AG04449 (cell line): Measurements from ENCODE around the gene ABLIM1.

Experiments used
- CTCF ChIA-PET: fragments of 350-600 bp; formaldehyde crosslinking; extraction: SDS; loops from one replicate; lab custom pipeline; 2021; ENCODE audit warnings: antibody characterized with exemption; lab: Yijun Ruan, JAX
- POLR2A ChIA-PET: fragments of 400-600, 350-600 bp; formaldehyde crosslinking; extraction: SDS; loops from one replicate; lab custom pipeline; 2020; ENCODE audit warnings: antibody characterized with exemption, inconsistent platforms; lab: Yijun Ruan, JAX
- DNase-seq: peaks from one replicate; pipeline ENCODE4 v3.0.0-alpha.2; 2010; ENCODE audit warnings: low read depth, low spot score
- H3K4me3 ChIP-seq: 2 replicates; pipeline ENCODE4 v1.5.1; 2011; ENCODE audit warnings: low read depth, mild to moderate bottlenecking, control low read depth, low read length
- CTCF ChIP-seq: IDR thresholded peaks from one replicate; pipeline ENCODE4 v1.5.1; 2011; ENCODE audit warnings: mild to moderate bottlenecking, moderate library complexity, low read length, control low read depth, inconsistent platforms; ENCODE audit not compliant: insufficient read depth; ENCODE audit errors: missing control alignments

The ABLIM1 gene

DNA sequence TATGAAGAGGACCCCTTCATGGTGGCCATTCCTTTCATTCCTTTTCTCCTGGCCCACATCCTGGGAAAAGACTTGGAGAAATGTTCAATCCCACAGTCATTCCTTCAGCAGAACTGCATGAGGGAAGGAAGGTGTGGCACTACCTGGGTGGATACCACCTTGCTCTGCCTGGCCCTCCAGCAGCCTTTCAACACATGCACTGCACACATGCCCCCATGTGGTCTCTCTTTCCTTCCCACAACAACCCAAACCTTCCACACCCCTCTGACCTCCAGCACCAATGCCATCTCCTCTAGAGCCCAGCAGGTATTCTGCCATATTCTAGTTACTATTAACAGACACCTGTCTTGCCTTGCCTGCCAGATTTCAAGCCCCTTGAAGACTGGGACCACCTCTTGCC lies 213.3 kb downstream of the ABLIM1 start:
- ChIA-PET POLR2A (no interaction called here), CTCF (interaction anchor here (3.3 kb wide), 1 partner anchor 141 kb away, joined by 19 read pairs; no protein-coding TSS in a partner anchor)
- no peak overlapping the region for H3K4me3 ChIP-seq
- no peak for TF ChIP-seq CTCF
- DNase-seq = no peak

- CTCF ChIA-PET = interaction anchor here (1.5 to 3.3 kb wide), 2 partner anchors 8 to 139 kb away, joined by 3 to 19 read pairs; no protein-coding TSS in a partner anchor
- TF ChIP-seq CTCF = no peak
- DNase-seq = no peak
- POLR2A ChIA-PET = no interaction called here
- H3K4me3 ChIP-seq = no peak overlapping the region
Measured at GRCh38 chr10:114442091-114442630, 215.9 kb downstream of the ABLIM1 start.

- no peak for TF ChIP-seq CTCF
- ChIA-PET CTCF (interaction anchor here (1.2 to 1.3 kb wide), 3 partner anchors 30 to 137 kb away, joined by 3 to 6 read pairs (median 4); no protein-coding TSS in a partner anchor), POLR2A (no interaction called here)
- no peak for DNase-seq
- no peak overlapping the region for H3K4me3 ChIP-seq
Measured at GRCh38 chr10:114441107-114441506, 217.0 kb downstream of the ABLIM1 start.

DNA sequence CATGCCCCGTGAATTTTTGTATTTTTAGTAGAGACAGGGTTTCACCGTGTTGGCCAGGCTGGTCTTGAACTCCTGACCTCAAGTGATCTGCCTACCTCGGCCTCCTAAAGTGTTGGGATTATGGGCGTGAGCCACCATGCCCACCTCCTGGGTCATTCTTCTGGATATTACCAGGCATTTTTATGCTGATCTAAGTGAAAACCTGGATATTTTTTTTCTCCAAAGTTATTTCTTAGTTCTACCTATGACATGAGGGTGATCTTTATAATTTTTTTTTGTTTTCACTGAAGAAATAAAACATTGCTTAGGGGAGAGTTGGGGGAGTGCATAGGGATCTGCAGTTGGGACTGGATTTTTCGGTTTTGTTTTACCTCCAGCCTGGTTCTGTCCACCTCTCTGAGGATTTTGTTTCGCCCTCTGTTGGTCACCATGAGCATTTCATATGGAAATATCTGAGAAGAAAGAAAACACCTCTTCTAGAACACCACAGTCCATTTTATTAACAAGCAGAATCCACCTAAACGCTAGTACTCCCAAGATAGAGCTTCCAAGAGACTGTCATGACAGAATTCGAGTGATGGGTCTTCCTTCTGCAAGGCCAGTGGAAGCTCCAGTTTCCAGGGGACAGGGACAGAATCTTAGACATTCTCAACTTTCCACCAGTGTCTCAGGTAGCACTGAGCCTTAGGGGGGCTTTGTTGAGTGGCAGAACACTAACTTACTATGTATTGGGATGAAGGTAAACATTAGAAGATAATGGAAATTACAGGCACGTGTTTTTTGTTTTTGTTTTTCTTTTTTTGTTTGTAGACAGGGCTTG lies 220.4 kb downstream of the ABLIM1 start:
- ChIA-PET CTCF (interaction anchor here (0.9 to 3.2 kb wide), 8 partner anchors 8 to 134 kb away, joined by 3 to 47 read pairs (median 3); no protein-coding TSS in a partner anchor), POLR2A (no interaction called here)
- TF ChIP-seq CTCF = peak; percentile 40

DNA sequence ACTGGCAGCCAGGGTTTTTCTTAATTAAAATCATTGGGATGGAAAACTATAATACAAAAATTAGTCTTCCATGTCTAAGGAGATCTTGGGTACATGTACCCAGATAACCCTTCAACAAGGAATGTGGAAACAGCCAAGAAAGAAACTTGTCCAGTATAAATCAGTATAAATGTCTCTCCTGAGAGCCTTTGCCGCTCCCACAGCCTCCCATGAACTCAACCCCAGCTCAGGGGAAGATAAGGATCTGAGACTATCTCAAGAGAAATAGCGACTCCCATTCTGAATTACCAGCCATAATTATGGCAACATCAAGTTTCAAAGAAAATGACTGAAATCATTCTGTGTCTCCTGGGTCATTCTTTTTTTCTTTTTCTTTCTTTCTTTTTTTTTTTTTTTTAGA lies 221.1 kb downstream of the ABLIM1 start:
- TF ChIP-seq CTCF = no peak
- H3K4me3 ChIP-seq = no peak overlapping the region
- POLR2A ChIA-PET = no interaction called here
- no peak for DNase-seq
- CTCF ChIA-PET = interaction anchor here (1.0 to 3.2 kb wide), 4 partner anchors 9 to 139 kb away, joined by 3 to 47 read pairs (median 4); no protein-coding TSS in a partner anchor

More for the DNA sequence above, 220.4 kb downstream of the ABLIM1 start:
- H3K4me3 ChIP-seq = no peak overlapping the region
- DNase-seq = no peak

DNA sequence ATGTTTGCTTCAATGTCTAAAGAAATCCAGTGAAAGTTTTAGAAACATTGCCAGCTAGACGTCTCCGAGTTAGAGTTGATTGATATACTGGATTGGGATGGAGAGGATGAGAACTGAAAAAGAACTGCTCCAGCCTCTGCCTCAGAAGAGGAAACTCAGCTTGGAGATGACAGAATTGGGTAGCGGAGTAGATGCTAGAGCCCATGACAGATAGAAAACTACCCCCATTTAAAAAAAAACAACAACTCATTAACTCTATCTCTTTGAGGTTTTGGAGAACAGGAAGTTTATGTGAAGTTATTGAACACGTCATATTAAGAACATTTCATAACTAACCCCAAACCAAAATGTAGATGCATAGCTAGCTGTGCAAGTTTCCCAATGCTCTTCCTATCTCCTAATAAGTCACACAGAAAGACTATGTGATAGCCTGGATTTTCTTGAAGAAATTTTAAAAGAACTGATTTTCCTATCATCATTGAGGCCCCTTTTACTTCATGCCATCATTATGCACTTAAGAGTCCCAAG lies 225.4 kb downstream of the ABLIM1 start:
- no peak for TF ChIP-seq CTCF
- CTCF ChIA-PET = interaction anchor here (1.6 to 2.0 kb wide), 2 partner anchors 10 to 129 kb away, joined by 3 to 7 read pairs; no protein-coding TSS in a partner anchor
- POLR2A ChIA-PET = no interaction called here

More for the DNA sequence above, 225.4 kb downstream of the ABLIM1 start:
- DNase-seq = no peak
- no peak overlapping the region for H3K4me3 ChIP-seq
